GM18511 (cell line): ENCODE data around the gene LINC00305.

ENCODE experiments used
- ATAC-seq: cut with Tn5 transposase; IDR thresholded peaks from one replicate; pipeline ENCODE4 v1.9.1; 2021; ENCODE audit warnings: mild to moderate bottlenecking, moderate library complexity; ENCODE audit not compliant: unreplicated experiment

LINC00305 gene

DNA sequence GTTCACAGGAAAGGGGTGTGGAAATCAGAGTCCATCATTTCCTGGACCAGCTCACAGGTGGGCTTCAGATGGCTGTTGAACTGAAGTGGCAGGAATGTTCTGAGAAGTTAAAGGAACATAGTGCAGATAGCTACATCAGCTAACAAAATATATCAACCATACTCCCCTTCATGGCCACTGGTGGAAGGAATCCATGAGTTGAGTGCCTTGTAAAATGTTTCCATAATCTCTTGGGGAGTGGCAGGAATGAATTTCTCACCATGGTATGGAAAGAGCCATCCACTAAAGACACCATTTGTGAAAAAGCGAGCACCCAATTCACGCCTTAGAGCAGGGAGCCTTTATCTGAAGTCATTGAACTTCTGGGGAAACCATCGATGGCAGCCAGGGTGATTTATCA lies at the start of gene LINC00305:
Gene LINC00305, minus strand, starts transcription at position 101 of the 400 bp plus-strand sequence.
- no peak for ATAC-seq

DNA sequence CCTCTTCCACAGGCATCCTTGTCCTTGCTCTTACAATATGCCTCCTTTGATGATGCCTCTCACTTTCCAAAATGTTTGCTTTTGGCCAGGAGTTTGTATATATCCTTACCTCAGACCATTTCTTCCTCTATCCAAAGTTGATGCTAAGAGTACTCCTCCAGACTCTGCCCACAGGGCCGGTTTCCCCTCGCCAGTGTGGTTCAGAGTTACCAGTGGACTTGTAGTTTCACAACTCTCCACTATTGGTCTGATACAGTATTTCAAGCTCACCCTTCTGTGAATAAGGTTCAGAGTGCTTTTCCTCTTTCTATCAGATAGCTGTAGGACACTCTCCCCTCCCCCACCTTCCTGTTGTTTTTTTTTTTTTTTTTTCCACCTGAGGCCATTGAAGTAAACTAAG lies 42.2 kb upstream of the LINC00305 start:
- ATAC-seq = no peak

DNA sequence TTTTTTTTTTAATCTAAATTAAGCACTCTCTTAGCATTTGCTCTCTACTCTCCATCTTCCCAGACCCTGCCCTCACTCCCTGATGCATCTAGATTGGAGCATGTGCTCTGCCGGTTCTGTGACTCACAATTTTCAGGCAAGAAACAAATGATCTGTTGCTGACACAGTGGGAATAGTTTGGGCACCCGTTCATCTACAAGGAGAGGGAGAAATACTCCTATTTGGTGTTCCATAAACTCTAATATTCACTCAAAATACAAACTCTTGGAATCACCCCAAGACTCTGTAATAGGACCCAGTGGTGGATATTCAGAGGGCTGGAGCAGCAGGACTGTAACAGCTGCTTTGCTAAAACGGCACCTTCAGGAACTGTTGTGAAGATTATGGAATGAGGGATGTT lies 37.1 kb upstream of the LINC00305 start:
- ATAC-seq = no peak

DNA sequence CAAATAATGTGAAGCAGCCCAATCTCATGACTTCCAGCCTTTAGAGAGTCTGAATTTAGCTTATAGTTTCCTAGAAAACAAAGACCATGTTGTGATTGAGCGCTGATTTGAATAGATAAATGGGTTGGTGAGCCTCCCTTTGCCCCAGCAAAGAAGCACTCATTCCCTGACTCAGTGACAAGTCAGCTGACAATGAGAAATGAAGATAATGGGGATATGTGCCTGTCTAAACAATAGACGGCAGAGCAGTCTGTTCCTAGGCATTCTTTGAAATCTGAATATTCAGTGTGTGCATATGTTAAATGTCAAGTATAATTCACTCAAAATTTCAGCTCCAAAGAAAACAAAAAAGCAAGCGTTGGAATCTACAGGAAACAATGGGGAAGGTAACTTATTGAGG lies 34.8 kb upstream of the LINC00305 start:
- no peak for ATAC-seq

DNA sequence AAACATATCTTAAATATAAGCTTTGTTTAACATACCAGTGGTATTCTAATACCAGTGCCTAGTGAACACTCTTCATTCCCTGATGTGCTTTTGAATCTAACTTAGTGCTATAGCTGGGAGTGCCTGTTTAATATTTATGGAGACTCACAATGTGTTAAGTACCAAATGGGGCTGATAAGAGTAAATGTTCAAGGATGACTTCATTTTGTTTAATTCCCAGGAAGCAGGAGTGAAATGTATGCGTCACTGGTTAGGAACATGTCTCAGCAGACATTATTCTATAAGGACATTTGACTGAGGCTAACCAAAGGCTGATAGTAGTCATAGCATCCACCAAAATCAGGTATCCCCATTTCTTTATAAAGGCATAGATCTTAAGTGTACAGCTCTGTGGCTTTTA lies 31.7 kb upstream of the LINC00305 start:
- no peak for ATAC-seq

DNA sequence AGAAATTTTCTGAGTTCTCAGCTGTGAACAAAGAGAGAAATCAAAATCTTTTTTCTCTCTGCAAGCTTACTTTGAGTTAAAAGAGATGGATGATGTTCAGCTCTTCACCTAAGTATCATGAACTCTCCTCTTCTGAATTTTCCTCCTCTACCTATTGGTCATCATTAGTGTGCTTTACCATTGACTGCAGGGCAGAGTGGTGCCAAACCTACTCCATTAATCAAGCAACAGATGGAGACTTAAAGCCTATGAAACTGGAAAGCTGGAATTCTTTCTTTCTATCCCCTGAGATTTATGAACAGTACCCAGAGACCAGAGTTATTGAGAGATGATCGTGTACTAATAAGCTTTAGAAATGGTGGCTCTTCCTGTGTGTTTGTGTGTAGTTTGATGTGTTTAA lies 31.3 kb upstream of the LINC00305 start:
- ATAC-seq = no peak

DNA sequence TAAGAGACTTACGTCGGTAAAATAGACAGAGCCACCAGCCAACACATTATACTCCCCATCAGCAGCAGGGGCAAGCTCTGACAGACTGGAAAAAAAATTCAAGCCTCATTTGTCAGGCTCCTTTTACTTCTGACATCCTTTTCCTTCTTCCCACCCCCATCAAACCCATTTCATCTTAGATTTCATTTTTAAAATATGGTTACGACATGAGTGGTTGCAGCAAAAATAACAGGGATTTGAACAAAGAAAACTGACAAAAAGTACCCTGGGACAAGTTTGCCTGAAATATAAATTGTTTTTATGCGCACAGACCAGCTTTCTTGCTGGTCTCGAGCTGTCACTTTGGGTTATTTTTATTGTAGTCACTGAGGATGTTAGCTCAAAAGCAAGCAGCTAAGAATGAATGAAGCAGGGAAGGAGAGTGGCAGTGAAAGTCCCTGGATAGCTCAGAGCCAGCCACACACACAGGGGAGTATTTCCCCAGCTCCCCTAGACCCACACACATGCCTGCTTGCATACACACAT lies 30.7 kb upstream of the LINC00305 start:
- ATAC-seq = no peak

DNA sequence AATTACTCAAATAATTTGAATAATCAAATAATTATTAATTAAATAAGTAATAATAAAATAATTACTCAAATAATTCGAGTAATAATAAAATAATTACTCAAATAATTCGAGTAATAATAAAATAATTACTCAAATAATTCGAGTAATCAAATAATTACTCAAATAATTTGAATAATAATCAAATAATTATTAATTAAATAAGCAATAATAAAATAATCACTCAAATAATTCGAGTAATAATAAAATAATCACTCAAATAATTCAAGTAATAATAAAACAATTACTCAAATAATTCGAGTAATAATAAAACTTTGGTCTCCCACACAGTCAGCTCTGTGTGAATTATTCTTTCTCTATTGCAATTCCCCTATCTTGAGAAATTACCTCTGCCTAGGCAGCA lies 30.0 kb upstream of the LINC00305 start:
- no peak for ATAC-seq

DNA sequence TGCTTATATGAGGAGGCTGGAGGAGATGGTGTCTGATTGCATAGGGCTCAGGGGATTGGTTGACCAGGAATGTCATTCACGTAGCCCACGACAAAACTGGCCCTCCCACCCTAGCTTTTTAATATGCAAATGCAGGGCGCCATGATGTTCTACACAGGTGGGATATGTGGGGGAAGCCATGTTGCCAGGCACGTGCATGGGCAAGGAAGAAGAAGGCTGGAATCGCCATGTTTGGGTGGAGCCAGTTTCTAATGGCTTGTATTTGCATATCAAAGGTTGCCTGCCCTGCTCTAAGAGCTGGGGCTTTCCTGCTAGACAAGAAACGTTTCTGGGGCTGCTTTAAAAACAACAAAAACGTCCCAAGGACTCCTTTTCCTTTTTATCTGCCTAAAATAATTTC lies 26.5 kb upstream of the LINC00305 start:
- ATAC-seq = no peak

DNA sequence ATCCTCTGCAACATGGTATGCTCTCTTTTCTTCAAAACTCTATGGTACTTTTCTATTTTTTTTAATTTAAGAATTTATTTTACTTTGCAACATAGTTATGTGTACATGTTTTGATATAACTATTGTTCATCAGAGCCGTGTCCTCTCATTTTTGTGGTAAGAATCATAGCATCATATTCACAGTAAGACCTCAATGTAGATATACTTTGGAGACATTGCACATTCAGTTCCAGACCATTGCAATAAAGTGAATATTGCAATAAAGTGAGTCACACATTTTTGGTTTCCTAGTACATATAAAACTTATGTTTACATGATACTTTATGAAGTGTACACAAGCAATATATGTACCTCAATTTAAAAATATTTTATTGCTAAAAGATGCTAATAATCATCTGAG lies 22.7 kb upstream of the LINC00305 start:
- ATAC-seq = no peak

DNA sequence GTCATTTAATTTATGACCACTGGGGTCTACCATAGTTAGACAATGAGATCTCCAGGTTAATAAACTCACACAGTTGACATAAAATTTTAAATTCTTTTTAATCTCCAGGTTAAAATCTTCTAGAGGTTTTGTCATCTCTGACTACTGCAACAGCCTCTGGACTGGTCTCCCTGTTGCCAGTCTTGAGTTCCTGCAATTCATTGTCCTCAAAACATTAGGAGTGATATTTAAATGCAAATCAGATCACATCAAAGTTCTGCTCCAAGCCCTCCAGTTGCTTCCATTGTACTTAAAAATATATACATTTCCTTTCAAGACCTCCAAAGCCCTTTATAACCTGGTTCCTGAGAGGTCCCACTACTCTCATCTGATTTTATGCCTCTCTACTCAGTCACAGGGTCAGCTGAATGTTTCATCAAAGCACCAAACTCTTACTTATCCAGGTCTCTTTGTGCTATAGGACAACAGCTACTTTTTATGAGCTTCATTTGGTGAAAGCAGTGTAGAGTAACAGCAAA lies 18.6 kb upstream of the LINC00305 start:
- ATAC-seq = no peak

DNA sequence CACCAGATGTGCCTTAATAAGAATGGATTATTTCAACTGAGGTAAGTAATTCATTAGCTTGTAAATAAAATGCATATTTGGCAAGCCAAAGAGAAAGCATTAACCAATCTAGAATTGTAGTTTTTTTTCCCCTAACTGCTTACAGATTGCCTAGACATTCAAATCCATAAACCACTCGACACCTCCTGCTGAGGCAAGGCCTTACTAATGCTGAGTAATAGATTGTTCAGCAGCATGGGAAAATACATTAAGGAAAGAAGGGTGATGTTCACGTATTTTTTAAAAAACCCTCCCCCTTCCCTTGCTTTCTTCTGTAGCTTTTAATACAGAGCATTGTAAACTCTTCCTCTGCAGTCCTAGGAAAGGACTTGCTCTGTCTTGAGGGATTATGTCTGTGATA lies 17.0 kb upstream of the LINC00305 start:
- ATAC-seq = no peak

DNA sequence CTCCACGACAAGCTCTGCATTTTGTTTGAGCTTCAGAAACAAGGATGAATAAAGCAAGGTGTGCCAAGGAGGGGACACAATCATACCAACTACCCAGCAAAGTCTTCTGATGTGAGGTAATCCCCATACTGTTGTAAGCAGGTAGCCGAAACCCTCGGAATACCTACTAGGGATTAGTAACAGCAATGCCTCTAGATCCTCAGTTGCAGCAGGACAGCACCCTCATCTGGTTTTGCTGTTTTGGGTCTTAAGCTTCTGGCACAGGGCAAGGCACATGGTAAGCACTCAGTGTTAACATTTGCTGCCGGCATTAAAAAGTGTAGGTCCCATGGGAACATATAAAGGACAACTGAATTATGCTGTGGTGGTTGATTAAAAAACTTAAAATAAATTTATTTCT lies 16.0 kb upstream of the LINC00305 start:
- no peak for ATAC-seq

DNA sequence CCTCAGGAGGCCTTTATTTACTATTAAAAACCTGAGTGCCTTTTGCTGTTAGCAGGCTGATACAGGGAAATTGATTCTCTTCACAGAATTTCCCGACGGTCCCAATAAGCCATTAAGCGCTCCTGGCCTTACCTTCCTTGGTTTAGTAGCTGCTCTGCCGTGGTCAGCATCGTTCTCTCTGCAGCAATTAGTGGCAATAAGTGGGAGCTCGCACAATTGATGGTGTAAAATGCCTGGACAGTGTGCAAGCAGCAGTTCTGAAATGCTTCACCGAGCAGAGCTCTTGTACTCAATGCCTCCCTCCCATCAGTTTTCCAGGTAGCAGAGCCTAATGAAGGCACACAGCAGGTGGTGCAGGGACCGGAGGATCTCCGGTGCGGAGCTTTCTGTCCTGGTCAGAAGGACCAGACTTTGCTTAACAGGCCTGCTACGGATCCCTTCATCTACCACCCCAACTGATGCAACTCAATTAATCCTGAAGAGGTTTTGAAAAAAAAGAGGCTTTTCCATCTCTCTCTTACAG lies 1.1 kb upstream of the LINC00305 start:
- ATAC-seq = no peak

DNA sequence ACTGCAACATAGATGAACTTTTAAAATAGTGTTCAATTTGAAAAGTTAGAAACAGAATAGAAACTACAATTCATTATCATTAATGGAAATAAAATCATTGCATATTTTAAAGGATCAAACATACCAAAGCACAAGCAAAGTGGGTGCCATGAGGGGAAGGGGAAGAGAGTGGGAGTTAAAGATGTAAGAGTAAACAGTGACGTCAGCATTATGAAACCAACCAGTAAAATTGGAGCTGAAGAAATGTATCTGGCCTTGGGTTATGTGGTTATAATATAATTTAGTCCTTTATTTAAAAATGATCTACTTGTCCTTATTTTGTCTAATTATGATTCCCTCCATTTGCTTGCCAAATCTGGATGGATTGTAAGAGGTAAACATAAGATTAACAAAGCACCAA lies 6.0 kb downstream of the LINC00305 start:
- ATAC-seq = no peak

DNA sequence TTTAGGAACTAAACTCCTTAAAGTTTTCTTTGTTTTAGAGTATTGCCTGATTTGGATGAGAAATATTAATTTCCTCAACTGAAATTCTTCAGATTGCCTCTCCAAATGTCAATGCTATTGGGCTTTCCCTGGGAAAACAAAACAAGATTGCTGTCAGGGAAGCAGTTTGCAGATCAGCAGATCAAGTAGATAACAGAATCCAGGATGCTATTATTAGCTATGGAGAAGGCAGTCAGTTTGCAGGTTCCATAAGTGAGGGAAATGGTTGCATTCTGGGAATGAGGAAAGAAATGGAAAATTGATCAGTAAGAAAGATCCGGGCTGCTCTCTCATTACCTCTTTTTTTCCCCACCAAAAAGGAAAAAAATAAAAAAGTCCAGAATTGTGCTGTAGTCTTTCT lies 11.0 kb downstream of the LINC00305 start:
- no peak for ATAC-seq

DNA sequence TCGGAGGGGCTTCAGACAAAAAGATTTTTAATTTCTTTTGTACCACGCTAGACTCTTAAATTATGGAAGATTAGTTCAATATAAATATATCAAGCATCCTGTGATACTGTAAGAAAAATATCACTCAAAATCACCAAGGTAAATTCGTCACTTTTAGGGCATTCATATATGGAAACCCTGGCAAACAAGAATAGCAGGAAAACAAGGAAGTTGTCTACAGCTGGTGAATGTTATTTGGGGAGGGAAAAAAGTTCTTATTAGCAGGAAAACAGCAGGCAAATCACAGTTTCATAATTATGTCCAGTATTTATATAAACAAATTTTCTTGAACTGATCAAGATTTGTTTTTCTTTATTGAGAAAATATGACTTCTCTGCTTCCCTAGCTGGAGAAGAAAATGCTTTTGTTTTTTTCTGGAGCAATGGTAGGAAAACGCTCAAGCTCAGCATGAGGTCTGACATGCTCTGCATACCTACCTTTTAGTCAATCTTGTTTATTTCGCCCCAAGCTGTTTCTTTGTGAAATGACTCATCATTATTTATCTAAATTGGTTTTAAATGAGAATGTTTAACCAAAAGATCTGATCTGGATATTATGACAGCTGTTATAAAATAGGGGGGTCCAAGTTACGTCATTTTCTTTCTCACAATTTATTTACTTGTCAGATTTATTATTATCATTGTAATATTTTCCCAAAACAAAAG lies 14.7 kb downstream of the LINC00305 start:
- ATAC-seq = no peak

DNA sequence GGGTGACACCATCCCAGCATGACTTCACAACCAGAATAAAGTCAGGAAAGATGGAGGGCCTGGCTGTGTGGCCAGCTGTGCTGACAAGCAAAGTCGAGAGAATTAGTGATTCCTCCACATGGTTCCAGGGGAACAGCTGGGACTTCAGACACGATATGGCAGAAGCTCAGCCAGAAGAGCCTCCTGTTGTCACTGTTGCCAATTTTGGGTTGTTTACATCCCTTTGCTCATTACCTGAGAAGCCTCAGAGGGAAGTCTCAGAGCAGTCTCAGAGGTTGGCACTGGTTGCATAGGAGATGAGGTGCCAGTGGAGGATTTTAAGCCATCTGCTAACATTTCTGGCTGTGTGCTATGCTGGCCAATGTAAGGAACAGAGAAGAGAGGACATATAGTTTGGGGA lies 16.0 kb downstream of the LINC00305 start:
- no peak for ATAC-seq

DNA sequence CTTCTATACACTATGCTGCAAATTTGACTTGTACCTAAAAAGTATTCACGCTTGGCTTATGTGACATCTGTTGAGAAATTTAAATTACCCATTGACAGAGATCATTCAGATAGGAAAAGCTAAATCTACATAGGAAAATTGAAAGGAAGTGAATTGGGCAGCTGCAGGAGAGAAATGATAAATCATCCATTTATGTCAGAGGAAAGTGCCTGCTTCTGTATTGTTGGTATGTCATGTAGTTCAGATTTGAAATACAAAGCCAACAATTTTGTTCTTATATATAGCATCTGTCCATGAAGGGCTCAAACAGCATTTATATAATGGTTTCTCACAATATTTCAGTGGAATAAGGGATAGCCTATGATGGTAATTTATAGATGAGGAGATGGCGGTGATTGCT lies 17.6 kb downstream of the LINC00305 start:
- no peak for ATAC-seq

DNA sequence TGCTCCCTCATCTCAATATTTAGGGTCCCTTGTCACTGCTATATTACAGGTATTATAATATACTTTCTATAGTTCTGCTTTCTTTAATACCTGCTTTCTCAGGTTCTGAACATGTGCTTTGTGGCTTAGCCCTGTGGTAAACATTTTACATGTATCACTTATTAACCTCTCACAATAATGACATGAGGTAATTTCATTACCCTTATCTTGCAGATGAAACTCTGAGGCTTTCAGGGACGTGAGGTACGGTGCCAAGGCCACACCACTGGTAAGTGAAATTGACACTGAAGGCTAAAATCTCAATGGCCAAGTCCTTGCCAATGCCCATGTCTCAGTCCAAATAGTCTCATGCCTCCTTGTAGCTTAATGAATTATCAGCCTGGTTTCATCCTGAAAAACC lies 21.7 kb downstream of the LINC00305 start:
- ATAC-seq = peak; percentile 95

DNA sequence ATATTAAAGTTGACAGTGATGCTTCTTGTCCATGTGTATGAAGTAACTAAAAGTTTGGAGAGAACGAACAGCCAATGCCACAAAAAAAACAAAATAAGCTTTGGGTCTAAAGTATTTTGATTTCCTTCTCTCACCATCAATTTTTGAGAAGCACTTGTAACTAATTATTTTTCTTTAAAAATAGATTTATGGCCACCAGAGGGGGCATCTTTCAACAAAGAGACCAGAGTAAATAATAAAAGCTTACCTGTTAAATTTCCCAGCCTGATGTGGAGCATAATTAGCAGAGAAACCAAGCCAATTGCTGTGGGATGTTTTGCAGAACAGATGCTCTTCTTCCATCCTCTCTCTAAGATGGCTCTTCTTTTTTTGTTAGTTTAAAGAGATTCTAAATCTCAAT lies 29.0 kb downstream of the LINC00305 start:
- no peak for ATAC-seq

DNA sequence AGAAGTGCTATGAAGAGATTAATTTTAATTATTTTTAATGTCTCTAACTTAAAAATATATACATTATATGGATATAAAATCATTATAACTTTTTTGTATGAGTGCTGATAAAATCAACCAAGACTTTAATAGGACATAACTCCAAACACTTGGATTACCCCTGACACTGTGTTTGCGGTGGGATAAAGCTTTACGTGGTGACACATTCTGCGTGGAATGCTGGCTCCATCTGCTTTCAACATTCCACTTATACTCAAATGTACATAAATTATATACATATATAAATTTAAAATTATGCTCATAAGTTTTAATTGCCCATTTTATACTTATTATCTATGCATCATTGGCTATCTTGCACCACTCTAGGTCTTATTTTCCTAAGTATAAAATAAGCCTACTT lies 30.5 kb downstream of the LINC00305 start:
- no peak for ATAC-seq
